GM18498 (cell line): ENCODE results near the gene FAF1.
"Not testable (repeated sequence)": the region's sequence is repeated elsewhere in the genome, so short reads cannot be mapped to it uniquely, and the experiment has no call there.

ENCODE experiments used
- ATAC-seq: cut with Tn5 transposase; IDR thresholded peaks from one replicate; pipeline ENCODE4 v1.9.1; 2021; ENCODE audit warnings: mild to moderate bottlenecking, moderate library complexity; ENCODE audit not compliant: unreplicated experiment

The FAF1 gene

DNA sequence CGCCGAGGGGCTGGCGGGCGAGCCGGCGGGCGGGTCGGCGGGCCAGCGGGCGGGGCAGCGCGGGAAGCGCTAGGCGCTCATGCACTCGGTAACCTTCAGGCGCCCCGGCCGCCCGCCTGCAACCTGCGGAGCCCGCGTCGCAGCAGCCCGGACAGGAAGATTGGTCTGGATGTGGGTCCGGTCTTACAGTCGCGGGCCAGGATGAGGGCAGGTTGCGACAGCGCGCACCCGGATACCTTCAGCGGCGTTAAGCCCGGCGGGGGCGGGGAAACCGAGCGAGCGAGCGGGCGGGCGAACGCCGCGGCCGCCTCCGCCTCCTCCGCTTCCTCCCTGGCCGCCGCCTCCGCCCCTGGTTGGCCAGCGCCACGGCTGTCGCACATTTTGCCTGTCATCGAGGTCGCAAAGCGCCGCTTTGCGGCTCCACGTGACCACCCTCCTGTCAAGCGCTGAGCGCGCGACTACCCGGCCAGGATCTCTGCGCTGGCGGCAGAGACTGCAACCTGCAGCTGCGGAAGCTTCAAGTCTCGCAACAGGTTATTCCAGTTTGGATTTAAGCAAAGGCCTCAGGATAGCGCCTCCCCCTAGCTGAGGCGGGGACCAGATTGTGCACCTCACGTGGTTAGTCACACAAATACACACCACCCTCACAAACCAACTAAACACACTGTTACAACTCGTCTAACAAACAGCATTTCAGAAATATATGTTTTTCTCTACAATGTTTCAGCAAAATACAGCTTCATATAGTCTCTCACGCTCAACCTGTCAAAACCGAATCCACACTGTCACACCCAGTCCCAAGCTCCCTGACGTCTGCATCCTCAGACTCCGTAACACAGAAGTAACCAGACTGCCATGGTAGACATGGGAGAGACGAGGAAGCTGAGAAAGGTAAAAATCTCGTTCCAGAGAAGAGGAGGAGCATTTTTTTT lies at the start of gene FAF1:
Gene FAF1, minus strand, starts transcription at position 355 of the 932 bp plus-strand sequence. CDS start 456 bp downstream, outside the sequence.
- peak; percentile 93 for ATAC-seq

DNA sequence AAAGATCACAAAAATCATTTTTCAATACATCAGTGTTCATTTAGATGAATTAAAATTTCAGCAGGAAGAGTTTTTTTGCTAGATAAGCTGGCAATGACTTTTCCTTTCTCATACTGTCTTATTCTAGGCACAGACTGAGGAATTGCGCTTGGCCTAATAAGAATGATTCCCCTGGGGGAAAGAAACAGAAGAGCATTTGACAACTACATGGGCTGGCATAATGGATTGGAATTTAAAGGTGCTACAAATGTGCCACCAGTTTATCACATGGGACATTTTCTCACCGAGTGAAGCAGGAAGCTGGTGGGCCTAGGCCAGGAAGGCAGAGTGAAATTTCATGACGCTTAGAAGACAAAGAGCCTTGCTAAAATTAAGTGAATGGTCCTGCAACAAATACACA lies 49.3 kb upstream of the FAF1 start:
- no peak for ATAC-seq

DNA sequence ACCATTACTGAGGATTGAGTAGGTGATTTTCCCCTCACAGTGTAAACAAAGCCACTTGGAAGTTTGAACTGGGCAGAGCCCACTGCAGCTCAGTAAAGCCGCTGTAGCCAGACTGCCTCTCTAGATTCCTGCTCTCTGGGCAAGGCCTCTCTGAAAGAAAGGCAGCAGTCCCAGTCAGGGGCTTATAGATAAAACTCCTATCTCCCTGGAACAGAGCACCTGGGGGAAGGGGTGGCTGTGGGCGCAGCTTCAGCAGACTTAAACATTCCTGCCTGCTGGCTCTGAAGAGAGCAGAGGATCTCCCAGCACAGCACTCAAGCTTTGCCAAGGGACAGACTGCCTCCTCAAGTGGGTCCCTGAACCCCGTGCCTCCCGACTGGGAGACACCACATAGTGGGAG lies 45.5 kb upstream of the FAF1 start:
- ATAC-seq = not testable (repeated sequence)

DNA sequence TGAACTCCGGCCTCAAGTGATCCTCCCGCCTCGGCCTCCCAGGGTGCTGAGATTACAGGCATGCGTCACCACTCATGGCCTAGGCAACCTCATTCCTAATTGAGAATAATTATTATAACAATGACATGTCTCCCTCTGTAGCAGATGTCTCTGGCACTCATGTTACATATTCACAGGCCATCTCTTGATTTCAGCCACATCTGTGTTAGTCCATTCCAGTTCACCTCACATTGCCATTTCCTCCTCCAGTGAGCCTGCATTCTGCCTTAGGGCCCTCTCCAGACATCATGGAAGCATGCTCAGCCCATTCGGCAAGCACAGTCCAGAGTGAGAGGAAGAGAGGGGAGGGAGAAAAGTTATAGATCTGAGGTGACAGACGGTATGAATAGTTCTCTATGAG lies 42.4 kb upstream of the FAF1 start:
- no peak for ATAC-seq

DNA sequence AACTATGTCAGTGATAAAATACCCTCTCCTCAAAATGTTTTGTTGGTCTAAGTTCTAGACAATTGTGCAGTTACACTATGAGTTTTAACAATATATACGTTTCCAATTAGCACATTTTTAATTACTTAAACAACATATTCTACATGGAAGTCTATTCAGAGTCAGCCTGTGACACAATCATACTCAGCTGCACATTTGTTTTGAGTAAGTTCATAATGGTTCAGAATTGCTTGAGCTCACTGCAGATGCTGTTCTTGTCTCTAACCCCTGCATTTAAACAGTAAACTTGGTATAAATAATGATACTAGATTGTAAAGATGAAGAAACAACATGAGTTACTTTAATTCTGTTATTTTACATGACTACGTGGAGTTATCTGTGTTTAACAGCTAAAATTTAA lies 40.6 kb upstream of the FAF1 start:
- peak; percentile 32 for ATAC-seq

DNA sequence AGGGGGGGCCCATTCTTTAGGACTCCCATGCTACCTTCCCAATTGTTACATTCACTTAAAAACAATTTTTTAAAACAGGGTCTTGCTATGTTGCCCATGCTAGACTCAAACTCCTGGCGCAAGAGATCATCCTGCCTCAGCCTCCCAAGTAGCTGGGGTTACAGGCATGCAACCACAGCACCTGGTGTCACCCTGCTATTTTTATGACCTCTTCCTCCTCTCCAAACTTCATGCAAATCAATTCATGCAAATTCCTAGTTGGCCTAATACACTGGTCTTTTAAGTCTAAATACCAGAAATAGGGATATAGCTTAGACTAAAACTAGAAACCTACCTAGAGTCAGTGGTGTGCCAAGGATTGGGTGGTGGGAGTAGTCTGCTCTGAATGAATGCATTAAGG lies 40.1 kb upstream of the FAF1 start:
- peak; percentile 70 for ATAC-seq

DNA sequence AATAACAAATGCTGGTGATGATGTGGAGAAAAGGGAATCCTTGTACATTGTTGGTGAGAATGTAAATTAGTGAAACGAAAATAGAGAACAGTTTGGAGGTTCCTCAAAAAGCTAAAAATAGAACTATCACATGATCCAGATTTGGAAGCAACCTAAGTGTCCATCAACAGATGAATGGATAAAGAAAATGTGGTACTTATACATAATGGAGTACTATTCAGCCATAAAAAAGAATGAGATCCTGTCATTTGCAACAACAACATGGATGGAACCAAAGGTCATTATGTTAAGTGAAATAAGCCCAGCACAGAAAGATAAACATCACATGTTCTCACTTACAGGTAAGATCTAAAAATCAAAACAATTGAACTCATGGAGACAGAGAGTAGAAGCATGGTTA lies 39.3 kb upstream of the FAF1 start:
- not testable (repeated sequence) for ATAC-seq

DNA sequence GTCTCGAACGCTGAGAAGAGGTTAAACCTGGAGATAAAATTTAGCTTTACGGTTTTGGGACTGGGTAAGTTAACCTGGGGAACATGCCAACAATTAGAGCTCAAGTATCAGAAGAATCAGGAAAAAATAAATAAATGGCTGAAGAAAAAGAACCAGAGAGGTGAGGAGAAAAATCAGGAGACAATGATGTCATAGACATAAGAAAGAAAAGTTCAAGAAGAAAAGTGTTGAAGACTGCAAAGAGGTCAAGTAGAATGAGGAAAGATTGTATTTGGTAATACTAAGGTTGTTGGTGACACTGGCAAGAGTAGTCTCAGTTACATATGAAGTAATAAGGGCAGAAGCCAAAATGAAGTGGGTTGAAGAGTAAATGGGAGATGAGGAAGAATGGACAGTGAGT lies 36.0 kb upstream of the FAF1 start:
- no peak for ATAC-seq

DNA sequence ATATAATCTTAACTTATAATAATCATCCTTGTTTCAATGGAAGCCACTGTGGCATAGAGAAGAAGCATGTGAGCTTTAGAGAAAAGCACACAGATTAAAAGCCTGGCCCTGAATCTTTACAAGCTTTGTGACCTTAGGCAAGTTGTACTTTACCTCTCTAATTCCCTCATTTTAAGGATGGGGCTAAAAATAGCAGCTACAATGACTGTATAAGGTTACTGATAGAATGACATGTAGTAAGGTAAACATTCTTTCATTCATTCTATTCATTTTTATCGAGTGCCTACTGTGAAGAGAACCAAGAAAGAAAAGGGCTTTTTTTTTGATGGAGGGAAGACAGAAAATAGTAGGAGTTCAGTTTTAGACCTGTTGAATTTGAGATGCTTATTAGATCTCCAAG lies 35.6 kb upstream of the FAF1 start:
- no peak for ATAC-seq

DNA sequence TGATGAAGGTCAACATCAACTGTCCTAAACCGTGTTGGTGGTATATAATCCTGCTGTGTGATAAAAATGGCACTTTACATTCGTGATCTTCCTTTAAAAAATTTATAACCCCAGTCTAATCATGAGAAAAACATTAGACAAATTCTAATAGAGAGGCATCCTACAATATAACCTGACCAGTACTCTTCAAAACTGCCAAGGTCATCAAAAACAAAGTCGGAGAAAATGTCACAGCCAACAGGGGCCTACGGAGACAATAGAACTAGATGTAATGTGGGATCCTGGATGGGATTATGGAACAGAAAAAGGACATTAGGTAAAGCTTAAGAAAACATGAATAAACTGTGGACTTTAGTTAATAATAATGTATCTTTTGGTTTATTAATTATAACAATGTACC lies 34.9 kb upstream of the FAF1 start:
- no peak for ATAC-seq

DNA sequence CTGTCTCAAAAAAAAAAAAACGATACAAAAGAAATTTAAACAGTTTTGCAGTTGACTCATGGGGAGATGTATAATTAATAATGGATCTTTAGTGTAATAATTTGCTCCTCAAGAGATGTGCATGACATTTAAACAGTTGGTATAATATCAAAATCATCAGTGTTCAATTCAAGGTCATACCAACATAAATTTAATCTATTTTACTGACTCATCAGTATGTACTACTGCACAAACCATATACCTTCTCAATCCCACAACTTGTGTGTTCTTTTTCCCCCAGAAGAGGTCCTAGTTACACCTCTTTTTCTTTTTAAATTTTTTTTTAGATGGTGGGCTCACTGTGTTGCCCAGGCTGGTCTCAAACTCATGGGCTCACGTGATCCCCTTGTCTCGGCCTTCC lies 33.6 kb upstream of the FAF1 start:
- no peak for ATAC-seq

DNA sequence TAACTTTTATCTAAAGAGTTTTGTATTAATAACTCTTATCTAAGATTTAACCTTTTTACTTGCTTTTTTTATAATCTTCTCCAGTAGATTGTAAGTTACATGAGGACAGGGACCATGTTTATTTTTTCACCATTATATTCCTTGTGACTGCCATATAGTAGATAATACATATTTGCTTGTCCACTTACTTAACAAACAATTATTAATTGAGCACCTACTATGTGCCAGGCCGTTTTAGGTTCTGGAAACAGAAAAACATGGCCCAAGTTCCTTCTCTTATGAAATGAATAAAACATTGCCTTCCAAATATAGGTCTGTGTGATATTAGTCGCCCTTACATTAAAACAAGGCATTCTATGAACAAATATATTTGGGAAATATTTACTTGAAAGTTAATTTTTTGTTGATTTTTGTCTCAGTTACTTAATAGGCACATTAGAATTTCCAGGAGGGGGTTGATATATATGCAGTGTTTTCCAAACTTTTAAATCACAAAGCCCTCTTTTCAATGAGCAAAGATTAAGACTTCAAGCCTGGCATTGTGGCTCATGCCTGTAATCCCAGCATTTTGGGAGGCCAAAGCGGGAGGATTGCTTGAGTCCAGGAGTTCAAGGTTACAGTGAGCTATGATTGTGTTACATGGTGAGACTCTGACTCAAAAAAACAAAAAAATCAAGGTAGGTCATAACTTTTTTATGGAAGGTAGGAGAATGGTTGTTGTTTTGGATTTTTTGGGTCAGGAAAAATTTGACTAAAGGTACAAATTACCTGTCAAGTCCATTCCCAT lies 32.7 kb upstream of the FAF1 start:
- no peak for ATAC-seq

DNA sequence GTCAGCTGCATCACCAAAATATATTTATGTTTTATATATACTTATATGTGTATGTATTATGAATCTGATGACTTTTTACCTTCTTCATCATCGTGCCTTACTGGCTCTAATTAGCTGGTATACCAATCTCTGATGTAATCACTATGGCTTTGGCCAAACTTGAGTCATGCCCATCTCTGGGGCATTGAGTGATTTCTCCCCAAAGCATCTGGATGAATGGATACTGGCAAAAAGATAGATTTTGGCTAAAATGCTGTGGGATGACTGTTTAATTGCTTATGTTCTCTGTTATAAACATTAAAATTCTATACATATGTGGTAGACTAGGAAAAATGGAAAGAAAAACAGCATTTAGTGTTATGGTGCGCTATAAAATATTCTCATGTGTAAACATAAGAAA lies 29.6 kb upstream of the FAF1 start:
- ATAC-seq = no peak

DNA sequence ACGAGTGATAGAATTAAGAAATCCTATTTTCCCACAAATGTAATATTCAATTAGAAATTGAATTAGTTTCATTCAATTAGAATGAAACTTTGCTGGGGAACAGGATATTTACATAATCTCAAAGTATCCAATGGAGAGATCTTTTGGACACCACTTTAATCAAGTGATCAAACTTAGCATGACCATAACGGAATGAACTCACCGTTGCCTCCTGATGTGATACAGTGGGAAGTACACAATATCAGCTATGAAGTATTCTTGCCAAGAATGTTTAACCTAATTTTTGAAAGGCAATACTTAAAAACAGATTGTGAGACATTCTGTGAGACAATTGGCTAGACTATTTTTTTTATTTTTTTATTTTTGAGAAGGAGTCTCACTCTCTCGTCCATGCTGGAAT lies 26.6 kb upstream of the FAF1 start:
- no peak for ATAC-seq

DNA sequence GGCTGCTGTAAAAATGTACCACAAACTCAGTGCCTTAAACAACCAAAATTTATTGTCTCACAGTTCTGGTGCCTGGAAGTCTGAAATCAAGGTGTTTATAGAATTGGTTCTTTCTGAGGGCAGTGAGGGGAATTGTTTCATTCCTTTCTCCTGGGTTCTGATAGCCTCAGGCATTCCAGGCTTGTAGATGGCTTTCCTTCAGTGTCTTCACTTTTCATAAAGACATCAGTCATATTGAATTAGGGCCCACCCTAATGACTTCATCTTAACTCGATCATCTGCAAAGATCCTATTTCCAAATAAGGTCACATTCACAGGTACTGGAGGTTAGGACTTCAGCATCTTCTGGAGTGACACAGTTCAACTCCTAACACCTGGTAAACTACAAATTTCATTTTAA lies 25.0 kb upstream of the FAF1 start:
- ATAC-seq = no peak

DNA sequence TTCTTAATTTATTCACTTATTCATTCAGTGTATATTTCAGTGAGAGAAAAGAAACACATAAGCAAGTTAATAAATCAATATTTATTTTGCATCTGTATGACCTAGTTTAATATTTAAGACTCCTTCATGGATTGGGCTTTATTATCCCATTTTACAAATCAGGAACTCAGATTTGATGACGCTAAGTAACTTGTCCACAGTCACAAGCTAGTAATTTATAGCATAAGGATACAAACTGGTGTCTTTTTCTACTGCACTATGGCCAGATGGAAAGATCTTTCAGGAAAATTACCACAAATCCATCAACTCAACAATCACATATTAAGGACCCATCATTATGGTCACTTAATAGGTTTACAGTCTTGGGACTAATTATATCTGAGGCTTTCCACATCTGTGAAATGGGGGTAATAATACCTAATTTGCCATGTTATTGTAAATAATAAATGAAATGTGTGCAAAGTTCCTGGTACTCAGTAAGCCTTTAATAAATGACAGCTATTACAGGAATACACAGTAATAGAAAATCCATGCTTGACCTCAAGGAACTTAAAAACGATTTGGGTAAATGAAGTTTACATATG lies 23.2 kb upstream of the FAF1 start:
- no peak for ATAC-seq

DNA sequence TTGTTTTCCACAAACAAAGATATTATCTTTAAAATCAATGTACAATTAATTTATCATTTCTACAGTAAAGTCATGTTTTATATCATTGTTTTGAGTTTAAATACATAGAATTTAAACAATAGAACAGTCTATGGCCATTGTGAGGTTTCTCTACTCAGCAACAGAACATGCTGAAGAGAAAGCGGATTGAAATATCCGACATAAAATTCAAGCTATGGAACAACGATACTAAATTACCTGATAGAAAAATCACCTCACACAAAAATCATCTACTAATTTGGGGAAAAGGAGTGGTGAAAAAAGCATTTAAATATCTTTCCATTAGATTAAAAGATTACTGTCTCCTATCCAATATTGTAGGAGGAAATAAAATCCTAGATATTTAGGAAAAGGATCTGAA lies 22.5 kb upstream of the FAF1 start:
- ATAC-seq = no peak

DNA sequence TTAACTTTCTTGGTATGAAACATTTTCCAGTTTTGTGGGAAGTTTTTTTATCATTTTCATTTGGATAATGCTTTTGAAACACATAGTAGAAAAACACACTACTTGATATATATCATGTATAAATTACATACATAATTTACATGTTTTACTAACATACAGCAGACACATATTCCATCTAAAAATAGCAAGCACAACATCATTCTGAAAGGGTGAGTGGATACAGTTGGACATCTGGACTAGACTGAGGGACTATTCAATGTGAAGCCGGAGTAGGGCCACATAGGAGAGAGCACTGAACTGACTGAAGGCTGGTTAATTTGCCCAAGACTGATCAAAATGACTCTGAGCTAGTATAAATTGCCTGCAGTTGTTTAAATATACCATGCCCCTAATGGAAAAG lies 21.7 kb upstream of the FAF1 start:
- no peak for ATAC-seq

DNA sequence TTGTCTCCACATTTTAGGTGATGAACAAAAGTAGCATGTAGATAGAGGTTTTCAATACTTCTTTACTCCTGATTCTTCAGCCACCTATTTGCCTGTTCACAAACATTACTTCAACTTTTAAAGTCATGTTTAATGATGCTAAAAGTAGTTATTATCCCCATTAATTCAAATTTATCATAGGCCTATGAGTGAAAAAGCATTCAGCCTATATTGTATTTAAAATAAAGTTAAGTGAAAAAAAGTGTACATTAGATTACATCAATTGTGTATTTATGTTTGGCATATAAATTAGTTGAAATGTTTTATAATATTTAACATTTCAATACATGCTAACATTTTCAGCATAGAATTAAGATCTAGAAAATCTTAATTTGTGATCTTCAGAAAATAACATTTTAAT lies 20.4 kb upstream of the FAF1 start:
- no peak for ATAC-seq

DNA sequence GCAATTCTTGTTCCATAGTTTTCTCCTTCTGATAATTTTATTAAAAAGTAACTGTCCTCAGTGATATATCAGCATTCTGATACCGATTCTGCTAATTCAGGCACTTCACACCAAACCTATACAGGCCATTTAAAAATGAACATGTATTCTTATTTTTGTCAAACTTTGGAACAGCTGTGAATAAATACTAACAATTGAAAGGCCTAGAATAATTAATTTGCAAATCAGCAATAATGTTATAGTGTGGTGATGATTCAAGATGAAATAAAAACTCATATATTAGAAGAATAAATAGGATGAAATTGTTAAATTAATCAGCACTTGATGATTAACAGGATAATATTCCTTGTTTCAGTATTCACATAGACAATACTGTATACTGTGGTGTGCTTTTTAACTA lies 19.9 kb upstream of the FAF1 start:
- ATAC-seq = no peak

DNA sequence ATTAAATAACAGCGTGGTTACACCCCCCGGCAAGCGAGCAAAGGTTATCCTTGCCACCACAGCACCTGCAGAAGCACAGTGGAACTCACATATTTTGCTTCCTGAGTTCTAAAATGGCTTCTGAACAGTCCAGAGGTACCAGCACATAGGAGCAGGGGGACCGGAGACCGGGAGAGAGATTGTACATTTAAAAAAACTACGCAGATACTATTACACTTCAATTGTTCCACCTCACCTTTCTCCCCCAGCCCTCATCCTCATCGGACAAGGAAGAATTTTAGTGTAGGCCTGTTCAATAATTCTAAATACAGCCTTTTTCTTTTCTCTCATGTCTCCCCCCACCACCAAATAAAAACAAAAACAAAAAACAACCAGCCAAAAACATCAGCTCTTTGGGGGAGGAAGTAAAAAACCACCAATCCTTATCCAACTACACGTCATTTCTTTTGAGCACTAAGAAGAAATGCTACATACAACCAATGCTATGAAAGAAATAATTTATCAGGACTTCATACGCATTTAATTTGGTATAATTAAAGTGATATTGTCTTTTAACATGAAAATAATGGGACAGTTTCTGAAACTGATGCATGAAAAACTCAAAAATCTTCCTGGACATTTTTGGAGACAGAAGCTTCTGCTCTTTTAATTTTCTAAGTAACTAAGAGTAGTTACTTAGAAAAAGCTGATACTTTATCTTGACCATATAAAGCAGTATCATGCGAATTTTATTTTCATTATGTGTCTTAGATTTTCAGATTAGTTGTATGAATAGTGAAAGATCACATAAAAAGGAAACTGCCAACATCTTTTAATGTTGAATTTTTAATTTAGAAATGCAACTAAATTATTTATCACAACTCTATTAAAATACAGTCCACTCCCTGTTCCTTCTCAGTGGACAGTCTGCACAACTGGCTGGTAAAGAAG lies 19.1 kb upstream of the FAF1 start:
- no peak for ATAC-seq
